ENCODE data around the gene UVRAG. TPM values are rescaled to one million over a fixed set of nuclear protein-coding genes. Genes with fewer than 3 reads are reported as not detected.

Gene UVRAG
- total and polyA plus RNA-seq, 2 of the 4 experiments (the other 2 are of a cell fraction): 5.6 to 10.9 TPM

DNA sequence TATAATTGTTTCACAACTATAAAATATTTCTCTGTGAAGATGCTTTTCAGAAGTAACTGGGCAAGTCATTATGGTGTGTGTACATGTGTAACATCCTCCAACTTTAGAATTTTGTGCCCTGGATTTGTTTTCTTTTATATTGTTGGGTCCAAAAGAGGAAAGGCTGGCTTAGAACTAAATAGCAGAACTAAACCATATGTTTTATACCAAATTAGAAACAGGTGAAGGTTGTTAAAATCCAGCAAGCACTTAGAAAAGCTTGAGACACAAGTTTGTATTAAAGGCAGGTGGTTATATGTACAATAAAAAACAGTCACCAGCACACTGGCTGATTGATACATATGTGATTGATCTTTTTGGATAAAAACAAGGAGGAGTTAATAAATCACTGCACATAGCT lies 232.8 kb downstream of the UVRAG start:
- H2BK15ac ChIP-seq (ENCODE audit: low read depth, low read length): no peak overlapping the region
- H3K36me3 ChIP-seq (ENCODE audit: control insufficient read depth, insufficient read depth, low read length): no peaks in the 10 kb centered on the region
- no TSS peak for BruUV-seq (replicated peaks)
- H3K9ac ChIP-seq (ENCODE audit: low read depth, low read length): no peak overlapping the region
- dilution Hi-C loops (cut with HindIII; ENCODE audit: low sequenced_read_pairs, unreplicated experiment): no loop called here
- no peak overlapping the region for H3K56ac ChIP-seq (ENCODE audit: extremely low read depth, insufficient read depth, low read length)
- H3K4me2 ChIP-seq (ENCODE audit: low read depth, low read length): no peak overlapping the region
- H2AK9ac ChIP-seq (replicated peaks; ENCODE audit: low read depth, low read length, poor library complexity): no peak overlapping the region
- no peak overlapping the region for H2BK5ac ChIP-seq (ENCODE audit: low read depth, low read length, poor library complexity, severe bottlenecking)
- TF ChIP-seq CHD1 (IDR thresholded peaks at IDR 0.05; ENCODE audit: low read depth, low read length): no peak
- H3K27me3 ChIP-seq (ENCODE audit: control insufficient read depth, insufficient read depth, low read length): no peaks in the 10 kb centered on the region
- in situ Hi-C loops (cut with MboI; ENCODE audit: low sequenced_read_pairs): no loop called here
- H3K4ac ChIP-seq (ENCODE audit: low read depth, low read length): no peak overlapping the region
- no peak overlapping the region for H3K4me3 ChIP-seq (ENCODE audit: insufficient read depth, low read depth, low read length)
- H3K14ac ChIP-seq (replicated peaks; ENCODE audit: low read depth, low read length): no peak overlapping the region
- no peak overlapping the region for H3K23ac ChIP-seq (ENCODE audit: low read depth, low read length)
- no peak overlapping the region for H4K5ac ChIP-seq (ENCODE audit: low read depth, low read length)
- H2AFZ ChIP-seq (replicated peaks; ENCODE audit: low read length, poor library complexity): no peak overlapping the region
- no peak overlapping the region for H3K27ac ChIP-seq (ENCODE audit: insufficient read depth, low read length)
- POLR2A ChIA-PET (ENCODE audit: unreplicated experiment): no interaction called here
- no peak overlapping the region for H3K18ac ChIP-seq (ENCODE audit: low read depth, low read length)
- no peaks in the 10 kb centered on the region; the same call in 1 of the 2 replicates for H3K9me1 ChIP-seq (ENCODE audit: insufficient read depth, low read length)
- no peak overlapping the region for H4K91ac ChIP-seq (ENCODE audit: insufficient read depth, low read depth, low read length)
- H3K79me1 ChIP-seq (ENCODE audit: low read depth in 1 of 2, low read length in 2 of 2): no peaks in the 10 kb centered on the region; a peak in 1 of 4 replicates
- intact Hi-C loops (cut with micrococcal nuclease): no loop called here
- no peak overlapping the region for H4K8ac ChIP-seq (ENCODE audit: low read depth in 2 of 2, low read length in 2 of 2)
- ATAC-seq (ENCODE audit: low read depth) (no peak), DNase-seq (no peak)
- no peaks in the 10 kb centered on the region for H3K4me1 ChIP-seq (ENCODE audit: control insufficient read depth, insufficient read depth, low read length)
- peaks cover 3% of the 10 kb centered on the region; the same call in 1 of the 2 replicates for H3K9me3 ChIP-seq (ENCODE audit: control insufficient read depth, insufficient read depth, low read length)
- CTCF ChIA-PET: no interaction called here
- no peak overlapping the region for H2AK5ac ChIP-seq (ENCODE audit: low read depth, low read length)
- no peak overlapping the region for H2BK120ac ChIP-seq (ENCODE audit: low read depth, low read length)
- no peak overlapping the region for H2BK20ac ChIP-seq (ENCODE audit: low read depth, low read length)
- no peaks in the 10 kb centered on the region for H4K20me1 ChIP-seq (ENCODE audit: insufficient read depth, low read length)

All from IMR-90 (cell line).